HG02642 (cell line): ENCODE results near the gene TOM1.
A peak's percentile ranks its signal among the peaks of the same experiment; 100 is the strongest.

ENCODE experiments used
- ATAC-seq: cut with Tn5 transposase; IDR thresholded peaks from one replicate; pipeline ENCODE4 v1.9.1; 2021; ENCODE audit warnings: mild to moderate bottlenecking; ENCODE audit not compliant: unreplicated experiment, poor library complexity

TOM1 gene

GRCh38 chr22:35299673-35300499, at the start of gene TOM1:
Gene TOM1, plus strand, starts transcription at chr22:35299894. Its CDS starts 35 bp downstream, at chr22:35299929.
- ATAC-seq, result peak; percentile 97

- no peak for ATAC-seq
These were observed 49.5 kb upstream of the TOM1 start for GRCh38 chr22:35250156-35250555.

- ATAC-seq, result no peak
These were observed 45.7 kb upstream of the TOM1 start for GRCh38 chr22:35253946-35254345.

GRCh38 chr22:35257002-35257320, 42.7 kb upstream of the TOM1 start:
- no peak for ATAC-seq

- peak; percentile 90 for ATAC-seq
These were observed 42.1 kb upstream of the TOM1 start, which contains the start of gene HMGXB4 for GRCh38 chr22:35257321-35258190. Gene HMGXB4, plus strand, starts transcription at chr22:35257493. Its CDS starts 4,898 bp downstream, at chr22:35262391.

- no peak for ATAC-seq
These were observed 41.3 kb upstream of the TOM1 start for GRCh38 chr22:35258191-35258988.

- no peak for ATAC-seq
These were observed 34.7 kb upstream of the TOM1 start for GRCh38 chr22:35264986-35265385.

GRCh38 chr22:35266277-35266676, 33.4 kb upstream of the TOM1 start:
- no peak for ATAC-seq

- ATAC-seq, result no peak
These were observed 30.1 kb upstream of the TOM1 start for GRCh38 chr22:35269630-35270029.

- no peak for ATAC-seq
These were observed 25.4 kb upstream of the TOM1 start for GRCh38 chr22:35274154-35274871.

- no peak for ATAC-seq
These were observed 24.1 kb upstream of the TOM1 start for GRCh38 chr22:35275580-35275979.

GRCh38 chr22:35276019-35276418, 23.7 kb upstream of the TOM1 start:
- no peak for ATAC-seq

- no peak for ATAC-seq
These were observed 11.6 kb upstream of the TOM1 start for GRCh38 chr22:35288116-35288515.

- no peak for ATAC-seq
These were observed 6.9 kb upstream of the TOM1 start for GRCh38 chr22:35292786-35293185.

GRCh38 chr22:35296051-35296450, 3.6 kb upstream of the TOM1 start:
- ATAC-seq, result no peak

- no peak for ATAC-seq
These were observed 449 bp upstream of the TOM1 start for GRCh38 chr22:35299217-35299672.

GRCh38 chr22:35301372-35301874, 1.7 kb downstream of the TOM1 start:
- ATAC-seq, result no peak

GRCh38 chr22:35303029-35303624, 3.4 kb downstream of the TOM1 start:
- ATAC-seq, result no peak

- ATAC-seq, result no peak
These were observed 5.9 kb downstream of the TOM1 start for GRCh38 chr22:35305525-35306070.
